HG03575 (cell line): Measurements from ENCODE around the gene CTDNEP1.

Experiments
- ATAC-seq: cut with Tn5 transposase; IDR thresholded peaks from one replicate; pipeline ENCODE4 v1.9.1; 2021; ENCODE audit not compliant: unreplicated experiment, insufficient number of reproducible peaks, low FRiP score; ENCODE audit errors: extremely low read depth

CTDNEP1 gene

DNA sequence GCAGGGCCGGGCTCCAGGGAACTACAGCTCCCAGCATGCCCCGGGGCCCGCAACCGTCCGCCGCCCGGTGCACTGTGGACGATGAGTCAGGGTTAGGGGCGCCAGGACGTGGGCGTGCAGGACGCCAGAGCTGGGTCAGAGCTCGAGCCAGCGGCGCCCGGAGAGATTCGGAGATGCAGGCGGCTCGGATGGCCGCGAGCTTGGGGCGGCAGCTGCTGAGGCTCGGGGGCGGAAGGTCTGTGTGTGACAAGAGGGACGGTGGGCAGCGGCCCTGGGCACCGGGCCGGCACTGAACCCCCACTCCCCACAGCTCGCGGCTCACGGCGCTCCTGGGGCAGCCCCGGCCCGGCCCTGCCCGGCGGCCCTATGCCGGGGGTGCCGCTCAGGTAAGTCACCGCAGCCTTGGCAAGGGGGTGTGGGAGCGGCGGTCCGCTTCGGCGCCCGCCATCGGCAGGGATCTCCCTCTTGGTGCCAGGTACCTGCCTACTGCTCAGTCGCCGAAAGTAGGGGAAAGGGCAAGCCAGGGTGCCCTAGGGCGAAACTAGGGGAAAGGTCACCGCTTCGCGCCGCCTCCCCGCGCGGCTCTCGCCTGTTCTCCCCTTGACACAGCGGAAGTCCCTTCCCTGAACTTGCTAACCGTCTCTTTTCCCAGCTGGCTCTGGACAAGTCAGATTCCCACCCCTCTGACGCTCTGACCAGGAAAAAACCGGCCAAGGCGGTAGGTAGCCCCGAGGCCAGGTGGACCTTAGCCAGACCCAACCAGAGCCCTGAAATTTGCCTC, 31.5 kb downstream of the CTDNEP1 start, which contains the start of the genes ACADVL and DLG4:
Gene ACADVL, plus strand, starts transcription at position 127 of the 781 bp plus-strand sequence. Its CDS starts 47 bp downstream, at position 174.
Gene DLG4, minus strand, starts transcription at position 25 of the 781 bp plus-strand sequence.
- no peak for ATAC-seq

DNA sequence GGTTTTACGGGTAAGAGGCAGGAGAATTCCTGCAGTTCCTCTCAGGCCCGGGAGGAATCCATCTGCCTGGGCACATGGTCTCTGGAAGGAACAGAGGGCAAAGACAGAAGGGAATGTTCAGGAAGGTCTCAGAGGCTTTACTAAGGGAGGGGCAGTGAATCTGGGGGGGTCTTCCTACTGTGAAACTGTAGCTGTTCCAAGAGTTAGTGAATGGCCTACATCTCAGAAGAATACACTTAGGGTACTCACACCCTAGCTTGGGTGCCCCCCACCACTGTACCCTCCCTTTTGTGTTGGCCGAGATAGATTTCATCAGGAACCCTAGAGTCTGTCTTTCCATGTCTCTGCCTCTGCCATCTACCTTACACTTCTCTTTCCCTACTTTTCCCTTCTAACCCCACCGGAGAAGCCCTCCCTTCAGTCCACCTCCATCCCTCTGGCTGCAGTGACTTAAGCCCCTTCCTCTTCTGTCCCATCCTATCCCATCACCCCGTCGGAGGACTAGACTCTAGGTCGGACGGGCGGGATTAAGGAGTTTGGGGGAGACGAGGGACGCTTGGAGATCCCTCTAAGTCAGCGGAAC, 32.2 kb downstream of the CTDNEP1 start:
- no peak for ATAC-seq

DNA sequence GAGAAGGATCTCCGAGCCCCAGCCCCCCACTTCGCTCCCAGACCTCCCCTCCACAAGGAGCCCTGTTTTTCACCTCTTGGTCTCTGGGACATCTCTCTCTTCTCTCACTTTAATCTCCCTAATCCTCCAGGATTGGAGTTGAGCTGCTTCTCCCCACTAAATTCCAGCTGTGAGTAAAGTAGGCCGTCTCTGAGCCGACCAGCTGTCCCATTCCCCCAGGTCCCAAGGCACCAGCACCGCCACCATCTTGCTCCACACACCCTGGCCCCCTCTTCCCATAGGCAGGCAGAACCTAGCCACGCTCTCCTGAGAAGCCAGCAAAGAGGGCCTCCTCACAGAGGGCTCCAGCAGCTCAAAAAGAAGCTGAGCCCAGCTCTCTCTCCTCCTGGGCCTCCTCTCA, 32.8 kb downstream of the CTDNEP1 start:
- no peak for ATAC-seq

DNA sequence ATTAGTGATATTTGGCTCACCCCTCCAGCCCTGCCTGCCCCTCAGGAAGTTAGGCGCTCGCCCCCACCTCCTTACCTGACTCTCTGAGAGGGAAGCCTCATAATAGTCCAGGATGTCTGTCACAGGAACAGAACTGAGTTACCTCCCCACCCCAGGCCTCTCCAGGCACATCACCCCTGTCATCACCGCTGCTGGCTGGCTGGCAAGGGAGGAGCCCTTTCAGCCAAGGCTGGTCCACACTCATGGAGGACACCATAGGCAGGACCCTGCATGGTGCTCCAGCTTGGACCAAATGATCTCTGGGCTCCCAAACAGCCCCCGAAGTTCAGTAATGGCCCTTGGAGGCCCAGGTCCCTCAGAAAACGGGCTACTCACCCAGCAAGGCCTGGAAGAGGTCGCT, 33.4 kb downstream of the CTDNEP1 start:
- ATAC-seq = no peak

DNA sequence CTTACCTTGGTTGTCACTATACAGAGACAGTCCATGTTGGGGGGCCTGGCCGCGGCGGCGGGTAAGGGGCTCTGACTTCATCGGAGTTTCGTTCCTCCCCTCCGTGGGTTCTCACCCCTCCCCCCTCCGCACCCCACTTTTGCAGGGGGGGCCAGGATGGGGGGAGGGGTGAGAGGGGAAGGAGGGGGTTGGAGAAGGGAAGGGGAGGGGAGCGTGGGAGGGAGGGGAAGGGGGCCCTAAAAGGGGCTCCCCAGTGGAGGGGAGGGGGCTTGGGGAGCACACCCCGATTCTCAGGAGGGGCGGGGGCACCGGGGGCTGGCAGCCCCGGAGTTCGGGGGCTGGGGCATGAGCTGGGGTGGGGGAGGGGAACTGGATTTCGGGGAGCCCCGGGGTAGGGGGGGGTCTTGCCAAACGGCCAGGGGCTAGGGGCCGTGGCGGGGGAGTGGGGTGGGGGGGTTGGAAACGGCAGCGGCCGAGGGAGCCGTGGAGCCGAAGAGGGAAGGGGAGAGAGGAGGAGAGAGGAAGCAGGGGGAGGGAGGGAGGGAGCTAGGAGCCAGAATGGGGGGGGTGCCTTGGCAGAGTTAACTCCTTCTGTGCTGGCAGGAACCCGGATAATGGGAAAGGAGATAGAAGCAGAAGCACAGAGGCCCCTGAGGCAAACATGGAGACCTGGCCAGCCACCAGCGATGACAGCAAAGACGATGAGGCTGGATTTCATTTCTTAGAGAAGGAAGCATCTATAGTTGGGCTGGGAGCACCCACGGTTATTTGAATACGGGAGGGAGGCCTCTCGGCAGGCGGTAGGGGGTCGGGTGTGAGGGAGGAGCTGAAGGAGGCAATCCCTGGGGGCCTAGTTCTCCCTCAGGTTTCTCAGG, 34.2 kb downstream of the CTDNEP1 start:
- ATAC-seq = no peak

DNA sequence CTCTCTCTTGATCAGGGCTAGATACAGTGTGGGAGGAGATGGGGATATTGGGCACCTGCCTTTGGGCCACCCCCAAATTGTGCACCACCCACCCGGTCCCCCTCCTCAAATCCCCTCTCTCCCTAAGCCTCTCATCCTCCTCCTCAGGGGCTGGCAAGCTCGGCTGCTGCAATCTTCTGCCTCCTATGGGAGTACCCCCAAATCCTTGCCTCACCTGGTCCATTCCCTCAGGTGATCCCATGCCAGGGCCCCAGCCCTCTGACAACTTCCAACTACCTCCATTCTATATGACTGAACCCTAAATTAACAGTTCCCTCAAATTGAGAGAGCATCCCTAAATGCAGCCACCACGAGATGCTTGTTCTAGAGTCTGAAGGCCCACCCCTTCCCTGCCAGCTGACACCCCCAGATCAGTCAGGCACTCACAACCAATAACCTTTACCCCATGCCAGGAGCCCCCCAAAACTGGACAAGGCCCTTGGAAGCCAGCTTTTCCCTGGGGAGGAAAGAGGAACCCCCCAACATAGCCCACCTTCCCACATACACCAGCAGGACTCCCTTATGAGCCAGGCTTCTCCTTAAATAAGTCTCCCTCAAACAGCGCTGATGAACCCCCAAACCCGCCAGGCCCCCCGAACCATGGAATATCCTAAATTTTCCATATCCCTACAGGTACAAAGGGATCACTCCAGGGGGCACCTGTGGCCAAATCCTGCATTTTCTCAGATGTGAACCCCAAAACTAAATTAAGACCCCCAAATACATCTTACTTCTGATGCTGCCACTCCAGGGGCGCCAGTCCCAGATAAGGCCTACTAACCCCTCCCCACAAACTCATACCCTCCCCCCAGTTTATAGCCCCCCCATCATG, 35.1 kb downstream of the CTDNEP1 start:
- no peak for ATAC-seq

DNA sequence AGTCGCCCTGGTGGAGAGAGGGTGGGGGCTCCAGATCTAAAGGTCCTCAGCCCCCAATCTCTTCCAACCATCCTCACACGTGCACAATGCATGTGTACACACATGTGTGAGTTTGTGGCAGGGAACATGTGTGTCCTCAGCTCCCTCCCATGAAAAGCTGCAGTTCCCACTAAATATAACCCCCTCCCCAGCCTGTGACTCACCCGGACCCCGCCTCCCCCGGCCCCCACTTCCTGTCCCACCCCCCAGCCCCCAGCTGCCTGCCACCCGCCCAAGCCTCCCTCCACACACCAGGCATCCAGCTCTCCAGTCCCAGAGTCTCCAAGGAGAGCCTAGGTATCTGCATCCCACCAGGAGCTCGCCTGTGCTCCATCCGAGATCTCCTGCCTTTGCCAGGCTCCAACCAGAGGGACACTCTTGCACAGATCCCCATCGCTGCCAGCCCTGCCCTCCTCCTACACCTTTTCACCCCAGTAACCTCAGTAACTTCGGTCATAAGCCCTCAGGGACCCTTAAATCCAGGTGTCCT, 35.8 kb downstream of the CTDNEP1 start:
- ATAC-seq = no peak

DNA sequence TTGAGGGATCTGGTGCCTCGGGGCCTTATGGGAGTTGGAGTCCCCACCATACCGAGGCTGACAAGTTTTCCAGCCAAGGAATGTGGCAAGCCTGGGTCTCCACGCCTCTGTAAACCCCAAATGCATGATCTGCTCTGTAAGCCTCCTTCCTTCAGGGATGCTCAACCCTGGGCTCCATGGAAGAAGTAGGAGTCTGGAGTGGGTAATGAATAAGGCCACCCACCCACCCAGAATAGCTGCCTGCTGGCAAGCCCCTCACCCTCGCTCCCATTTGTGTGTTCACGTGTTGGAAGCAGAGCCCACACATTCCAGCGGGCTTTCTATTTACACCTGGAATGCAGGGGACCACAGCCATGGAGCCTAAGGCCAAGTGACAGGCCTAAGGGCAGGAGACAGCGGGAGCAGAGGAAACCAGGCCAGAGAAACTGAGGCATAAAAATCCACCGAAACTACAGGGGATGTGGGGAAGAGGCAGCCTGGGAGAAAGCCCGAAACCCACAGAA, 36.3 kb downstream of the CTDNEP1 start:
- no peak for ATAC-seq

DNA sequence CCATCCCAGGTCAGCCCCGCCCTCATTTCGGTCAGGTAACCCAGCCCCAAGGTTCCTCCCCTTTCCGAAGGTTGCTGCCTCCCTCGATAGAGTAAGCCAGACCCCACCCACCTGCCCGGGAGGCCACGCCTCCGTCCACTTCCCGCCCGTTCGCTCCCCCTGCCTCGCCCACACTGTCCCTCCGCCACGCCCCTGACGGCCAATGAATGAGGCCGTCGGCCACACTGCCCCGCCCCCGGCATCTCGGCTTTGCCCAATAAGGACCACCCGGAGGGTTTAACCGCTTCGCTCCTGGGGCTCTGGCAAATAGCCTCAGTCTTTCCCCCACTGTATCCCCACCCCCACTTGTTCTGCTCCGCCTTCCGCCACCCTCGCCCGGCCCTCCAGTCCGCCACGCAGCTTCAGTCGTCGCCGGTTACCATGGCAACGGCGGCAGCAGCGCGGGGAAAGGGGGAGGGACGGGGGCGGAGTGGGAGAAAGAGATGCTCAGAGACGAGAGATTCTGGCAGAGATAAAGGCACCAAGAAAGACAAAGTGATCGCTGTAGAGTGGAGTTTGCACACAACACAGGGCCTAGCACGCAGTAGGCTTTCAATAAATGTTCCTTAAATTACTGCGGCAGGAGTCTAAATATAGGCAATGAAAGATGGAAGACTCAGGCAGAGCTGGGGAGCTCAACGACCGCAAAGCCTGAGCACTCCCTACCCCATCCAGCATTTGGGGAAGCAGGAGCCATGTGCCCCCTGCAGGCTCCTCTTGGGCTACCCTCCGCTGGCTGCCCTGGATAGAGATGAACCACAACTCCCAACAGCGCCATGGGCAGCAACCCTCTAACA, 37.0 kb downstream of the CTDNEP1 start:
- no peak for ATAC-seq

DNA sequence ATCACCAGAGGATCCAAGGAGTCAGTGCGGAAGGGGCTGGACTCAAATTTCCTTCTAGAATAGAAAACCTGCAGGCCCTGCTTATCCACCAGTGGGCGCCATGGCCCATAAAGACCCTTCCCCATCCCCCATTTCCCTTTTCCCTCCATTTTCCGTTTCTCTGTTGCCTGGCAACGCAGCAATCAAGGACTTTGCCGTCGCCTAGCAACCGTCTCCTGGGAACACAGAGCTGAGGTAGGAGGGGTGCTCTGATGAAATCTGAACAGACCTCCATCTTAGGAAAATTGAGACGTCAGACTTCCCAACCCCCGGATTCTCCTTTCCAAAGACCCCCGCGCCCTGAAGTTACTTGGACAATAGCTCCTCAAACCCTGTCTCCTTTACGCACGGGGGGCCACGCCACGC, 37.6 kb downstream of the CTDNEP1 start:
- ATAC-seq = no peak

DNA sequence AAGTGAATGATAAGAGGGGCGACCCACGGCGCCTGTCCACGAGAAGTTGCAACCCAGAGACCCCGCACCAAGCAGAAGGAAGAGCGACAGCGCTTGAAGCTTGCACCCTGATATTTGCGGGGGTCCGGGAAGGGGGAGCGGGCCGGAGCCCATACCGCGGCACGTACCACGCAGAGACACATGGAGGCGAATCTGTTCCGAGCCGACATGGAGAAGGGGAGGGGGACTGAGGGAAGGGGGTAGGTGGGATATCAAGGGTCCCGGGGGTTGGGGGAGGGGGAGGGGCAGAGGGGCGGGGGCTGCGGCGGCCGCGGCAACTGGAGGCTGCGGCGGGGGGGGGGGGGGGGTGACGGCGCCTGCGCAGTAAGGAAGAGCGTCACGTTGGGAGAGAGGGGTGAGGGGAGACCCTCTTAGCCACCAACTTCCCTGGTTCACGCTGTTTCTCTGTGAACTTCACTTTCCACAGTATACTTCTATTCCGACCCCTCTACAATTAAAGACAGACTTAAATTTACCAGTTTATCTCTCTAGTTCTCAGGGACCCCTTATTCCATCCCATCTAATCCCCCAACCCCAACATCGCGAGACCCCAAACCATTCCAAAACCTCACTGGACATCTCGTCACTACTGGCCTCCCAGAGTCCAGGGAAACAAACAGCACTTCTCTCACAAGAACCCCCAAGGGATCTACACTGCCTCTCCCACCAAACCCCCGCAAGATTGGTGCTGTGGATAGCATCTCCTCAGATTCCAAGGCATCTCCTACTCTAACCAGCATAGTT, 39.9 kb downstream of the CTDNEP1 start:
- ATAC-seq = no peak

DNA sequence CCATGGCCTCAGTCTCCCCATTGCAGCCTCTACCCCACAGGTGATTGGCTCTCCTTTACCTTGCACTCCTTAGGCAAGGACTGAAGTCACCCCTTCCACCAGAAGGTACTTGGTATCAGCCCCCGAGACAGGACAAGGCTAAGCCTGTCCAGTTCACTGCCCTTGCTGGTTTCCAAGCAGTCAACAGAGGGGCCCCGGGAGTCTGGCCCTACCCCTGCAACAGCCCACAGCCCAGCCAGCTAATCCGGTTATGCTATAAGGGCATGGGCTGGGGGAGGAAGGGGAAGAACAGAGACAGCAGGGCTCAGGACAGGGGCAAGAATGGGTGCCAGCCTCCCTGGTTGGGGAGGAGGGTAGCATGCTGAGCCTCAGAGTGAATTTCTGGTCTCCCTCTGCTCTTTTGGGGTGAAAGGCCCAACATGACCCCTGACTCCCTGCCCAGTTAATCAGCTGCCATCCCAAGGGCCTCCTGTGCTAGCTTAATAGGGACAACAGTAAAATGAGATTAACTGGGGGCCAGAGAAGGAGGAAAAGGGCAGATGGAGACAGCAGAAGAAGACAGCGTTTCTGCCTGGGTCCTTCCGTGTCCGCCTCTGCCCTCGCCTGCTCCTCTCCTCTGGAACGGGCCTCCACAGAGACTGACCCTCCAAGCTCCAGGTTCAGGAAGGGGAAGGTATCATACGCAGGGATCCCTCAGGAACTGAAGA, 42.6 kb downstream of the CTDNEP1 start:
- ATAC-seq = no peak

DNA sequence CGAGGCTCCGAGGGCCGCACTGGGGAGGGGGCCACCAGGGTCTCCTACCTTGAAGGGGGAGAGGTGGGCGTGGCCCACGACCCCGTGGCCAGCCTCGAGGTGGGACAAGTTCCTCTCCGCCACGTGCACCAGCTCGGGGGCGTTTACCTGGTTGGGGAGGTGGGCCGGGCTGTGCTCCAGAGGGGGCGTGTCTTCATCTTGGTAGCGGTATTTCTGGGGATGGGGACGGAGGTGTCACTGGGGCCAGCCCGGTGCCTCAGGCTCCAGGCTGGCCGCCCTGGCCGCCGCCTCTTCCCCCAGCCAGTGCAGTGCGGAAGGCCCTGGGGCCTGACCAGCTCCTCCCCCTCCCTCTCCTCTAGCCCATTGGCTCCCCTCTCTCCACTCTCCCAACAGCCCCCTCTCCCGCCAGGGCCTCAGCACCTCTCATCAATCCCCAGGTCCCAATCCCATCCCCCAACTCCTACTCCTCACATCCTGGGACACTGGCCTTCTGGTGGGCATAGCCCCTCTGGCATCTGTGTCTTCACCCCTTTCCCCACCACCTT, 43.4 kb downstream of the CTDNEP1 start:
- no peak for ATAC-seq

DNA sequence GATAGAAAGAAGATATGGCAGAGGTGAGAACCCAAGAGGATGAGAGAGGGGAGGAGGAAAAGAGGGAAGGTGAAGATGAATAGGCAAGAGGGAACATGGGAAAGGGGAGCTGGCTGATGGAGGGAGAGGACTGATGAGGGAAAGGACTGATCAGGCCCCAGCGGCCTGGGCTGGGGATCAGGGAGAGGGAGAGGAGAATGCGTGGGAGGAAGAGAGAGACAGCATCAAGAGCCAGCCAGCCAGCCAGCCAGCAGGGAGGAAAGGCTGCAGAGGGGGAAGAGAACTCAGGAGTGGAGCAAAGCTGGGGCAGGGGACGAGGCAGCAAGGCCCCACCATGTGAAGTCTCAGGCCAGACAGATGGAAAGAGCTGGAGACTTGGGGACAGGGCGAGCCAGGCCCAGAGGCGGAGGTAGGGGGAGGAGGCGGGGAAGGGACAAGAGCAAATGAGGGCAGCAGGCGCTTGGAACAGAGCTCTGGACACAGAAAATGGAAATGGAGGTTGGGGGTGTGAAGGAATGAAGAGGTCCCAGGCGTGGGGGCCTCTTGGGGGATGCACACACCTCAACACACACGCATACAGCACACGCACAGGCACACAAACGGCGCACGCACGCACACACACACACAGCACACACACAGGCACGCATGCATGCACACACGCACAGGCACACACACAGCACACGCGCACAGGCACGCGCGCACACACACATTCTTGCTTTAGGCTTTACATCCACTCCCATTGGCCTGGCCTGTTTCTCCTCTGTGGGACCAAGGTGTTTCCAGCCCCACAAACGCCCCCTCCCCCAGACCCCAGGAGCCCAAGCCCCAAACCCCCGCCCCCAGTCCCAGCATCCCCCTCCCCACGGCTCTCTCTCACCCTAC, 44.2 kb downstream of the CTDNEP1 start:
- ATAC-seq = no peak

DNA sequence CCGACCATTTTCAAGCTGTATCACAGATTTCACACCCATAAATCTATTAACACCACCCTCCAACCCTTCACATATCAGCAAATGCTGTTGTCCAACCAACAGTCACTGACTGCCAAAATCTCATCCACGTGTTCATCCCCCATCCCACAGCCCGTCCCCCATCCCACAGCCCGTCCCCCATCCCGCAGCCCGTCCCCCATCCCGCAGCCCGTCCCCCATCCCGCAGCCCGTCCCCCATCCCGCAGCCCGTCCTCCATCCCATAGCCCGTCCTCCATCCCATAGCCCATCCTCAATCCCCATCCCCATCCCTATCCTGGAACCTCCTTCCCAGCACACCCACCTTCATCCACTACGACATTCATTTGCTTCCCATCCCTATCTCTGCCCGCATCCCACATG, 46.0 kb downstream of the CTDNEP1 start:
- ATAC-seq = no peak
